IPS-11a (cell line): ENCODE data around the gene SLC35A1.
"Not testable (repeated sequence)": the region's sequence is repeated elsewhere in the genome, so short reads cannot be mapped to it uniquely, and the experiment has no call there.

Experiments
- H3K4me3 ChIP-seq: one replicate; pipeline ENCODE4 v1.5.1; 2013; ENCODE audit warnings: low read depth, low read length, control low read depth

Gene SLC35A1

GRCh38 chr6:87472525-87473418, at the start of gene SLC35A1:
Gene SLC35A1, plus strand, starts transcription at chr6:87472974. Its CDS starts 30 bp downstream, at chr6:87473004.
- H3K4me3 ChIP-seq: peak within 1 kb of the TSS; percentile 95

- no peak overlapping the region for H3K4me3 ChIP-seq
Measured at GRCh38 chr6:87426789-87427188, 46.0 kb upstream of the SLC35A1 start.

- H3K4me3 ChIP-seq: no peak overlapping the region
Measured at GRCh38 chr6:87430499-87430898, 42.3 kb upstream of the SLC35A1 start.

GRCh38 chr6:87431263-87431662, 41.5 kb upstream of the SLC35A1 start:
- no peak overlapping the region for H3K4me3 ChIP-seq

- H3K4me3 ChIP-seq: no peak overlapping the region
Measured at GRCh38 chr6:87436435-87436834, 36.3 kb upstream of the SLC35A1 start.

GRCh38 chr6:87441711-87442110, 31.1 kb upstream of the SLC35A1 start:
- H3K4me3 ChIP-seq: no peak overlapping the region

- H3K4me3 ChIP-seq: no peak overlapping the region
Measured at GRCh38 chr6:87444362-87444761, 28.4 kb upstream of the SLC35A1 start.

- no peak overlapping the region for H3K4me3 ChIP-seq
Measured at GRCh38 chr6:87465051-87465450, 7.7 kb upstream of the SLC35A1 start.

GRCh38 chr6:87473419-87473903, 687 bp downstream of the SLC35A1 start:
- peak overlapping the region; percentile 95 for H3K4me3 ChIP-seq

GRCh38 chr6:87481931-87482330, 9.2 kb downstream of the SLC35A1 start:
- H3K4me3 ChIP-seq: no peak overlapping the region

GRCh38 chr6:87482366-87482765, 9.6 kb downstream of the SLC35A1 start:
- H3K4me3 ChIP-seq: no peak overlapping the region

- H3K4me3 ChIP-seq: no peak overlapping the region
Measured at GRCh38 chr6:87483929-87484328, 11.2 kb downstream of the SLC35A1 start.

GRCh38 chr6:87484491-87484890, 11.7 kb downstream of the SLC35A1 start:
- no peak overlapping the region for H3K4me3 ChIP-seq

GRCh38 chr6:87487555-87487954, 14.8 kb downstream of the SLC35A1 start:
- no peak overlapping the region for H3K4me3 ChIP-seq

GRCh38 chr6:87489326-87489725, 16.6 kb downstream of the SLC35A1 start:
- not testable (repeated sequence) for H3K4me3 ChIP-seq

GRCh38 chr6:87494761-87495422, 22.1 kb downstream of the SLC35A1 start:
- H3K4me3 ChIP-seq: no peak overlapping the region

GRCh38 chr6:87498048-87498447, 25.3 kb downstream of the SLC35A1 start:
- no peak overlapping the region for H3K4me3 ChIP-seq

- H3K4me3 ChIP-seq: no peak overlapping the region
Measured at GRCh38 chr6:87501809-87502572, 29.2 kb downstream of the SLC35A1 start.

- no peak overlapping the region for H3K4me3 ChIP-seq
Measured at GRCh38 chr6:87504441-87504840, 31.7 kb downstream of the SLC35A1 start.

- H3K4me3 ChIP-seq: no peak overlapping the region
Measured at GRCh38 chr6:87514831-87515230, 42.1 kb downstream of the SLC35A1 start.

- H3K4me3 ChIP-seq: no peak overlapping the region
Measured at GRCh38 chr6:87518453-87518852, 45.7 kb downstream of the SLC35A1 start.
